ENCODE data around the gene ANKRD28.

The ANKRD28 gene

GRCh38 chr3:15659254-15659975 lies 138.4 kb downstream of the ANKRD28 start:
- DNase-seq: no peak

- DNase-seq: no peak
Observed at GRCh38 chr3:15657016-15657415, 140.8 kb downstream of the ANKRD28 start.

GRCh38 chr3:15656342-15656741 lies 141.4 kb downstream of the ANKRD28 start:
- no peak for DNase-seq

- DNase-seq: no peak
Observed at GRCh38 chr3:15654891-15655290, 142.9 kb downstream of the ANKRD28 start.

GRCh38 chr3:15654127-15654526 lies 143.7 kb downstream of the ANKRD28 start:
- no peak for DNase-seq

GRCh38 chr3:15653321-15653720 lies 144.5 kb downstream of the ANKRD28 start:
- no peak for DNase-seq

- DNase-seq: no peak
Observed at GRCh38 chr3:15651396-15651795, 146.4 kb downstream of the ANKRD28 start.

- no peak for DNase-seq
Observed at GRCh38 chr3:15649858-15650257, 147.9 kb downstream of the ANKRD28 start.

GRCh38 chr3:15649341-15649740 lies 148.4 kb downstream of the ANKRD28 start:
- no peak for DNase-seq

- DNase-seq: peak; percentile 60
Observed at GRCh38 chr3:15647611-15648167, 150.1 kb downstream of the ANKRD28 start.

GRCh38 chr3:15646851-15647511 lies 150.8 kb downstream of the ANKRD28 start:
- no peak for DNase-seq

GRCh38 chr3:15645740-15646501 lies 151.9 kb downstream of the ANKRD28 start:
- no peak for DNase-seq

GRCh38 chr3:15645246-15645645 lies 152.5 kb downstream of the ANKRD28 start:
- DNase-seq: no peak

- no peak for DNase-seq
Observed at GRCh38 chr3:15638891-15639262, 158.9 kb downstream of the ANKRD28 start.

GRCh38 chr3:15638193-15638890 lies 159.4 kb downstream of the ANKRD28 start:
- no peak for DNase-seq

GRCh38 chr3:15637131-15637951 lies 160.4 kb downstream of the ANKRD28 start:
- DNase-seq: no peak

- peak; percentile 34 for DNase-seq
Observed at GRCh38 chr3:15636028-15636709, 161.6 kb downstream of the ANKRD28 start.

GRCh38 chr3:15635121-15635661 lies 162.6 kb downstream of the ANKRD28 start:
- DNase-seq: no peak

GRCh38 chr3:15634671-15635070 lies 163.1 kb downstream of the ANKRD28 start:
- DNase-seq: no peak

- DNase-seq: no peak
Observed at GRCh38 chr3:15633766-15634598, 163.8 kb downstream of the ANKRD28 start.

Data from CD4-positive, alpha-beta T cell treated with Interleukin-15 for 1 hour (primary cell).